WI38 (cell line): ENCODE data around the gene ZBTB8B.

ENCODE experiments used
- H3K4me3 ChIP-seq: 2 replicates; pipeline ENCODE4 v1.5.1; 2011; ENCODE audit warnings: low read depth, mild to moderate bottlenecking, control low read depth, low read length
- TF ChIP-seq, protein P1 (sequence below): IDR thresholded peaks from 2 replicates; pipeline ENCODE4 v1.5.1; 2012; ENCODE audit warnings: low read depth, mild to moderate bottlenecking, control low read depth, low read length

Gene ZBTB8B

DNA sequence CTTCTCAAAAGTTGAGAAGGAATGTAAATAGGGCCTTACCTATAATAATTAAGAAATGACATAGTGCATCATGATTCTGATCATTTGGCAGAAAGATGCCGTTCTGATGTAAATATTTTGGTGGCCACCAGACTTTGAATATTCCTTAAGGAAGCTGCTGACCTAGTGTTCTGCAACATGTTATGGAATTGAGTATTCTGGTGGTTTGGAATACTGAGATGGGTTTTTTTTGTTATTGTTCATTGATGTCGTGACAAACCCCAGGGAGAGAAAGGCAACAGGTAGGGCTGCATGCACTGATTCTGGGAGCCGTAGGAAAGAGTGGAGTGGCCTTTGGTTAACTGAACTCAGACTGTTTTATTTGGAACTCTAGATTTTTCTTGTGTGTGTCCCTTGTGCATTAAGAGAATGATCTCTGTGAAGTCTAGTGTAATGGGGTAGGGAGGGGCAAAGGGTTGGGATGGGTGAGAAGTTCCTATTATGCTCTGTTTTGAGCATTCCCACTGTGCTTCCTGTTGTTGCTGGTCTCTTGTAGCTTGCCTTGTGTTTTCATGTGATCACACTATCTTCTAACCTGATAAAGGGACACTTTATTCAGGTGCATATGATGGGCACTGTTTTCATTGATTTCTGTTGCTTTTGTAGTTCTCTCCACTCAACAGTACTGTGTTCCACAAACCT lies 25.0 kb downstream of the ZBTB8B start:
- TF ChIP-seq, protein P1, sequence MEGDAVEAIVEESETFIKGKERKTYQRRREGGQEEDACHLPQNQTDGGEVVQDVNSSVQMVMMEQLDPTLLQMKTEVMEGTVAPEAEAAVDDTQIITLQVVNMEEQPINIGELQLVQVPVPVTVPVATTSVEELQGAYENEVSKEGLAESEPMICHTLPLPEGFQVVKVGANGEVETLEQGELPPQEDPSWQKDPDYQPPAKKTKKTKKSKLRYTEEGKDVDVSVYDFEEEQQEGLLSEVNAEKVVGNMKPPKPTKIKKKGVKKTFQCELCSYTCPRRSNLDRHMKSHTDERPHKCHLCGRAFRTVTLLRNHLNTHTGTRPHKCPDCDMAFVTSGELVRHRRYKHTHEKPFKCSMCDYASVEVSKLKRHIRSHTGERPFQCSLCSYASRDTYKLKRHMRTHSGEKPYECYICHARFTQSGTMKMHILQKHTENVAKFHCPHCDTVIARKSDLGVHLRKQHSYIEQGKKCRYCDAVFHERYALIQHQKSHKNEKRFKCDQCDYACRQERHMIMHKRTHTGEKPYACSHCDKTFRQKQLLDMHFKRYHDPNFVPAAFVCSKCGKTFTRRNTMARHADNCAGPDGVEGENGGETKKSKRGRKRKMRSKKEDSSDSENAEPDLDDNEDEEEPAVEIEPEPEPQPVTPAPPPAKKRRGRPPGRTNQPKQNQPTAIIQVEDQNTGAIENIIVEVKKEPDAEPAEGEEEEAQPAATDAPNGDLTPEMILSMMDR, result no peak
- H3K4me3 ChIP-seq, result no peak overlapping the region

DNA sequence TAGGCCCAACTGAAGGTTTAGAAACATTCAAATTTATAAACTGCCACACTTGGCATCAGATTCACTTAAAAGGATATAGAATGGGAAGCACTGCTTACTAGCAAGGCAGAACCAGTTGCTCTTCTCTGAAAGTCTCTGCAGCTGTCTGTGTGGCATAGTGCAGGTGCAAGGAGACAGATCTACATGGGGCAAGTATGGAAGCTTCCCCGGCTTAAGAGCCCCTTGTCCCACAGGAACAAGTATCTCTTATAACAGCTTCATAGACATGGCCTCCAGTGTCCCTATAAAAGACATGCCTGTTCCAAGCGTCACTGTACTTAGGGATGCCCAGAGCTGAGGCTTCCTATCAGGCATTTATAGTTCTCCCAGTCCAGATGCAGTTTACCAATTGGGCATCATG lies 26.5 kb downstream of the ZBTB8B start:
- TF ChIP-seq, protein P1, result no peak
- H3K4me3 ChIP-seq, result no peak overlapping the region

DNA sequence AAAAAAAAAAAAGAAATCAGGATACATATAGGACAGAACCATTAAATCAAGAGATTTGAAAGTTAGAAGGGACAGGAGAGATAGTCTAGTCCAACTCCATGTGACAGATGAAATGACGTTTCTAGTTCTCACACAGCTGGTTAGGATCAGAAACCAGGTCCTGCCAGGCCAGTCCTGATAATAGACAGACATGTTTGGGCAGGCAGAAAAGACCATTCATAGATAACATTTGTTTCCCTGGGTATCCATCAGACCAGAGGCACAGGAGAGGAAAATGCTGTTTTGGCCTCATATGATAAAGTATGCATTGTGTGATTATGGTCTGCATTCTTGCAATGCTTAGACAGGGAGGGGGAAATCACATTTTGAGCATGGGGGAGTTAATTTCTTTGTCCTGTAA lies 29.3 kb downstream of the ZBTB8B start:
- H3K4me3 ChIP-seq, result no peak overlapping the region
- TF ChIP-seq, protein P1, result no peak

DNA sequence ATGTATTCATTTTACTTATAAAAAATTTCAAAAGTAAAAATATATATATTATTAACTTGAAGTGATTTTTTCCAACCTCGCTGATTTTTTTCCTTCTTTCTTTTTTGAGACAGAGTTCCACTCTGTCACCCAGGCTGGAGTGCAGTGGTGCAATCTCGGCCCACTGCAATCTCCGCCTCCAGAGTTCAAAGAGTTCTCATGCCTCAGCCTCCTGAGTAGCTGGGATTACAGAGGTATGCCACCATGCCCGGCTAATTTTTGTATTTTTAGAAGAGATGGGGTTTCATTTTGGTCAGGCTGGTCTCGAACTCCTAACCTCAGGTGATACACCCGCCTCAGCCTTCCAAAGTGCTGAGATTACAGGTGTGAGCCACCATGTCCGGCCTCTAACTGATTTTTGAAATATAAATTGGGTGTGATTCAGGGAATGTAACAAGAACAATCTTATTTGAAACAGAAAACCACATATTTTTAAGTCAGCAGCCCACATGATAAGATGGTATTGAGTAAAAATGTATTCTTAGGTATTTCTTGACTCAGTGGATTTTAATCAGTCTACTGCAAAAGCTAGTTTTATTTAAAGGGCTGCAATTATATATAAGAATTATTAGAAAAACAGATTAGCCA lies 30.0 kb downstream of the ZBTB8B start:
- H3K4me3 ChIP-seq, result no peak overlapping the region
- TF ChIP-seq, protein P1, result no peak

DNA sequence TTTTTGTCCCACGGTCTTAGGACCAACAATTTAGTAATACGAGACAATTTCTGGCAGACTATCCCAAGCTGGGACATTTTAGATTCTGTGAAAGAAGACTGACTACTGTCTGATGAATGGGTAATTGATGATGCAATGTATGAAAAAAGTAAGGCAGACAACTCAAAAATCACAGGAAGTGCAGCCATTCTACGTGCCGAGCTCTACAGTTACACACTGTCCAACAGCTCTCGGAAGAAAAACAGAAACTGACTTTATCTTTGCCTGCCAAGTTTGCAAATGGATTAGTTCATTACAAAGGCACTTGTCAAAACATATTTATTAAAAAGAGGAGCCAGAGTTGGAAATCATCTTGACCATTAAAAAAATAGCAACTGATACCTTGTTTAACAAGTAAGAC lies 31.3 kb downstream of the ZBTB8B start:
- no peak overlapping the region for H3K4me3 ChIP-seq
- TF ChIP-seq, protein P1, result no peak

DNA sequence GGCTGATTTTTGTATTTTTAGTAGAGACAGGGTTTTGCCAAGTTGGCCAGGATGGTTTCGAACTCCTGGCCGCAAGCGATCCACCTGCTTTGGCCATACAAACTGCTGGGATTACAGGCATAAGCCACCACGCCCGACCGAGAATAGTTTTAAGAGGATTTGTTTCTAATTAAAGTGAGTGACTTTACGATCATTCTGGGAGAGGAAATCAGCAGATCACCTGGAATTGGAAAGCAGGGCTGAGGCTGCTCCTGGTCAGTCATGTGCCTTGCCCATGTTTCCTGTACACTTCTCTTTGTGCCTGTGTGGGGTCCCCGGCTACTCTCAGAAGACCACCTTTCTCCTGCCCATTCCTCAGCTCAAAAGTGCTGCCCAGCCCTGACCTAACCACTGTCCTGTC lies 33.9 kb downstream of the ZBTB8B start:
- no peak overlapping the region for H3K4me3 ChIP-seq
- TF ChIP-seq, protein P1, result no peak

DNA sequence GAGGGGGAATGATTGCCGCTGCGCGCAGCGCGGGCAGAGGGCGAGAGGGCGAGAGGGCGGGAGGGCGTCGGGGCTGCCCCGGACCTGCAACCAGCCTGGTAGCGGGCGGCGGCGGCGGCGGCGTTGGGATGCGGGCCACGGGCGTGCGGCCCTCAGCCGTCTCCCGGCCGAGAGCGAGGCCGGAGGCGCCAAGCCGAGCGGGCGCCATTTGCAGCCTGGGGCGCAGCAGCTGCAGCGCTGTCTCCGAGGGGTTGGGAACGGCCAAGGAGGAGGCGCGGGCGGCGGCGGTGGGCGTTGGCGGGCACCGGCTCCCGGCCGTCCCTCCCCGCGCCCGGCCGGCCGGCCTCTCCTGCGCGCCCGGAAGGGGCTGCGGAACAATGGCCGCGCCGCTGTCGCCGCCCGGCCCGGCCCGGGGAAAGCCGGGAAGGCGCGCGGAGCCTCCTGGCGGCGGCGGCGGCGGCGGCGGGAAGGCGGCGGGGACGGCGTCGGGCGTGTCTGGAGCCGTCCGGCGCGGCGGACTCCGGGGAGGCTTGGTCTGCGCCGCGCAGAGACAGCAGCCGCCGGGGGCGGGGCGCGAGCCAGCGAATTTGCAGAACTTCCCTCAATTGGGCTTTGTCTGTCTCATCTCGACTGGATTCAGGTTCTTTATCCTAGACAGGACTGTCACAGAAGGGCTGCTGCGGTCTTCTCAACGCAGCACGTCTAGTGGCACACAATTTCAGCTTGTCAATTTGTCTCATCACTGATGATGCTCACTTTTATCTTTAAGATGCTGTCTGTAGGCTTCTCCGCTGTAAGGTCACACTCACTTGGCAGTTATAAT lies 35.7 kb downstream of the ZBTB8B start:
- TF ChIP-seq, protein P1, result no peak
- peak overlapping the region; percentile 58 for H3K4me3 ChIP-seq
